Adrenal gland (tissue), 12 donors: ENCODE measurements around the gene PCMTD2. TPM values are rescaled to one million over a fixed set of nuclear protein-coding genes. Genes with fewer than 3 reads are reported as not detected.

Experiments
- DNase-seq, 7 donors: peaks; one replicate each; pipeline ENCODE4 v3.0.0-alpha.2; 2019 to 2020
- H3K27ac ChIP-seq, 5 donors: fragments of 200-600 bp; sonication (generic) in 4 of 5; 1 replicate in 3 of 5; 2 replicates in 2 of 5; pipeline versions ENCODE4 v1.5.1 to v1.8.0; 2016 to 2020; ENCODE audit warnings: mild to moderate bottlenecking in 1 of 5
- H3K27me3 ChIP-seq: fragments of 200-600 bp; 2 replicates; pipeline ENCODE4 v1.8.0; 2021
- H3K36me3 ChIP-seq, 2 donors: fragments of 200-600 bp; replicated peaks in 1 of 2; 1 replicate in 1 of 2; 2 replicates in 1 of 2; pipeline versions ENCODE4 v1.5.1 to v1.8.0; 2018 to 2022
- H3K4me1 ChIP-seq, 2 donors: fragments of 200-600 bp; replicated peaks in 1 of 2; 1 replicate in 1 of 2; 2 replicates in 1 of 2; pipeline versions ENCODE4 v1.5.1 to v1.8.0; 2018 to 2021
- H3K4me3 ChIP-seq, 4 donors: fragments of 200-600 bp; sonication (generic) in 3 of 4; one replicate each; pipeline ENCODE4 v1.5.1; 2016 to 2018
- H3K9me3 ChIP-seq, 3 donors: fragments of 200-600 bp; sonication (generic) in 1 of 3; replicated peaks in 1 of 3; 1 replicate in 2 of 3; 2 replicates in 1 of 3; pipeline versions ENCODE4 v1.5.1 to v1.8.0; 2016 to 2021
- POLR2A ChIP-seq, 2 donors: fragments of 450-650 bp; IDR thresholded peaks; one replicate each; pipeline ENCODE4 v1.6.1; 2017; ENCODE audit warnings: antibody characterized with exemption in 2 of 2, mild to moderate bottlenecking in 2 of 2, moderate library complexity in 1 of 2
- WGBS, 4 donors: extraction: QIAGEN DNeasy Blood & Tissue Kit in 2 of 4; methylation state at CpG; one replicate each; pipeline versions ENCODE4 v1.1.5 to v1.1.7; 2013 to 2017; 5-methylcytosine and 5-hydroxymethylcytosine counted together
- intact Hi-C, 2 donors: fragments of 100-400 bp; cut with DNase I; formaldehyde crosslinking; loops; one replicate each; pipeline versions ENCODE4 v1.14.1 to v1.15.0; 2022 to 2023
- polyA plus RNA-seq, 3 donors: library from polyadenylated mRNA; stranded (reverse); fragments of 200-250 nt in 2 of 3; fragments of 350-450 nt in 1 of 3; fragmentation: Illumina TruSeq in 1 of 3; extraction: RNeasy Lipid Tissue Mini Kit (QIAGEN cat#74804) in 1 of 3; gene quantifications; one replicate each; pipeline ENCODE4 v1.2.3, GENCODE V29; 2013 to 2014
- total RNA-seq, 9 donors: library from RNA; depleted of rRNA in 4 of 9; stranded (reverse); fragments of >200 nt in 4 of 9; fragments of 120-200 nt in 1 of 9; fragmentation: NEBNext Ultra II Directional in 1 of 9; extraction: Animal tissue kit (Norgen Biotek cat#: 25700) in 1 of 9; gene quantifications; one replicate each; pipeline versions ENCODE4 v1.1.0 to v1.2.4, GENCODE V29; 2013 to 2023
- TF ChIP-seq, protein P1 (sequence below), 6 experiments: fragments of 450-650 bp in 4 of 6; fragments of 200-600 bp in 2 of 6; sonication (generic) in 1 of 6; IDR thresholded peaks; 1 replicate in 5 of 6; 2 replicates in 1 of 6; pipeline versions ENCODE4 v1.5.1 to v1.8.0; 2016 to 2021; ENCODE audit warnings: antibody characterized with exemption in 6 of 6, mild to moderate bottlenecking in 2 of 6, moderate library complexity in 1 of 6
- donor health status: healthy with polysubstance abuse.
- donor health status: Bipolar disorder and iron deficiency.
- donor health status: DM: yes; HTN: yes; CAD: no.
- donor health status: DM: no; HTN: no; CAD: no.
- donor health status: DM: no; HTN: no; CAD: no.
- donor health status: DM: yes; HTN: yes; CAD: no.

The PCMTD2 gene
- total and polyA plus RNA-seq, 12 donors, result 32.0 to 120 (median 62.5) TPM

DNA sequence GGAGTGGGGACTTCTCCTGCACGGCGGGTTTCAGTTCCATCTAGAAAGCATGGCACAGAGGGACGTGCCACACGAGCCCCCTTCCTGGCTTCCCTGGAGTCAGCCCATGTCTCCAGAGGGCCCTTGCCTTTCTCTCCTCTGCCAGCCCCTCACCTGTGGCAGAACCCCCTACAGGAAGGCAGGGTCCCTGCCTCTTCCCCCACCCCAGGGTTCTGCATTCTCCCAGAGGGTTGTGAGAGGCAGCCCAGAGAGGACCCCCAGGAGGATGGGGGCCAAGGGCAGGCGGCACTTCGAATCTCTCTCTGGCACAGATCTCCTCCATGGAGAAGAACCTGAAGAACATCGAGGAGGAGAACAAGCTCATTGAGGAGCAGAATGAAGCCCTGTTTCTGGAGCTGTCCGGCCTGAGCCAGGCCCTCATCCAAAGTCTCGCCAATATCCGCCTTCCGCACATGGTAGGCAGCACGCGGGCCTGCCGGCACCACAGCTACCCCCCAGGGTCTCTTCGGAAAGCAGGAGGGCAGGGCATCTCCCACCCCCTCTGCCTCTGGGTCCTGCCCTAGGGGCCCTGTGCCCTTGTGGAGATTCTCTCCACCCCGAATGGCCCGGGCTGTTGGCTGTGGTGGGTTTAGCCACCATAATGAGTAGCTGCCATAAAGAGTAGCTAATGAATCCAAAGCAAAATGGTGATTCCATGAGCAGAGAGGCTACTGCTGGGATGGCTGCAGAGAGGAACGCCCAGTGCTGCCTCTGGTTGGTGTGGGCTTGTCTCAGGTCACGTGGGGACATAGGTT, 15.9 kb upstream of the PCMTD2 start:
- no peaks in the 10 kb centered on the region for H3K27me3 ChIP-seq
- no peaks in the 10 kb centered on the region for H3K9me3 ChIP-seq
- intact Hi-C loops, result no loop called here
- H3K36me3 ChIP-seq, result no peaks in the 10 kb centered on the region
- H3K4me1 ChIP-seq, result no peaks in the 10 kb centered on the region
- DNase-seq, result peak in 1 of 7 donors; percentile 8
- 91 to 97% (median 92%) methylated on average over 13 to 19 of the region's 19 CpGs for WGBS, 4 donors
- TF ChIP-seq POLR2A (IDR thresholded peaks at IDR 0.05), result no peak
- TF ChIP-seq, protein P1, sequence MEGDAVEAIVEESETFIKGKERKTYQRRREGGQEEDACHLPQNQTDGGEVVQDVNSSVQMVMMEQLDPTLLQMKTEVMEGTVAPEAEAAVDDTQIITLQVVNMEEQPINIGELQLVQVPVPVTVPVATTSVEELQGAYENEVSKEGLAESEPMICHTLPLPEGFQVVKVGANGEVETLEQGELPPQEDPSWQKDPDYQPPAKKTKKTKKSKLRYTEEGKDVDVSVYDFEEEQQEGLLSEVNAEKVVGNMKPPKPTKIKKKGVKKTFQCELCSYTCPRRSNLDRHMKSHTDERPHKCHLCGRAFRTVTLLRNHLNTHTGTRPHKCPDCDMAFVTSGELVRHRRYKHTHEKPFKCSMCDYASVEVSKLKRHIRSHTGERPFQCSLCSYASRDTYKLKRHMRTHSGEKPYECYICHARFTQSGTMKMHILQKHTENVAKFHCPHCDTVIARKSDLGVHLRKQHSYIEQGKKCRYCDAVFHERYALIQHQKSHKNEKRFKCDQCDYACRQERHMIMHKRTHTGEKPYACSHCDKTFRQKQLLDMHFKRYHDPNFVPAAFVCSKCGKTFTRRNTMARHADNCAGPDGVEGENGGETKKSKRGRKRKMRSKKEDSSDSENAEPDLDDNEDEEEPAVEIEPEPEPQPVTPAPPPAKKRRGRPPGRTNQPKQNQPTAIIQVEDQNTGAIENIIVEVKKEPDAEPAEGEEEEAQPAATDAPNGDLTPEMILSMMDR (IDR thresholded peaks at IDR 0.05), result no peak
- no peak overlapping the region for H3K4me3 ChIP-seq
- H3K27ac ChIP-seq, result no peak overlapping the region

DNA sequence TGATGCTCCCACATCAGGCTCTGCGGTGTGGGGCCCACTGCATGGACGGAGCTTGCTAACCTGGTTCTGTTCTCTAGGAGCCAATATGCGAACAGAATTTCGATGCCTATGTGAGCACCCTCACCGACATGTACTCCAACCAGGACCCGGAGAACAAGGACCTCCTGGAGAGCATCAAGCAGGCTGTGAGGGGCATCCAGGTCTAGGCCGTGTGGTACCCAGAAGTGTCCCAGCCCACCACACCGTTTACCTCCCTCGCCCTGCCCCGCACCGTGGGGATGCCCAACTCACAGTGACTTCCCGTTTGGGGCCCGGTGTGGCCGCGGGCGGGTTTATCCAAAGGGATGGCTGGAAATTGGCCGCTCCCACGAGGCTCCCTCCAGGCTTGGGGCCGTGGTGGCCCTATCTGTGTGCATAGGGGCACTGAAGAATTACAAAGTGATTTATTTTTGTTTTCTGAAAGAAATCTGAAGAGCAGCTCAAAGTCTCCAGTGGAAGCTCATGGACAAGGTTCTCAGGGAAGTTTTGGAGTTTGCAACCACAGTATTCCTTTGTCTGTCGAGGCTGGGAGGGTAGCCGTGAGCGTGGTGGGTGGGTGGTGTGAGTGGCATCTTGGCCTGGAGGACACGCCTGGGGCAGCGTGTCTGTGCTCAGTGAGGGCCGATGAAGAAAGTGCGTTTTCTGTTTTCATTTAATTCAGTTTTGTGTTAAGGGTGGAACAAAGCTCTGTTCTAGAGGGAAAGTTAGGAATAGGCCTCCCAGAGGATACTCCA, 15.1 kb upstream of the PCMTD2 start:
- Histone ChIP-seq H3K4me3 (no peak overlapping the region), H3K36me3 (no peaks in the 10 kb centered on the region), H3K9me3 (no peaks in the 10 kb centered on the region), H3K27me3 (no peaks in the 10 kb centered on the region), H3K4me1 (no peaks in the 10 kb centered on the region), H3K27ac (no peak overlapping the region)
- DNase-seq, result peak in 1 of 7 donors; percentile 7
- TF ChIP-seq, protein P1 (IDR thresholded peaks at IDR 0.05), result no peak
- TF ChIP-seq POLR2A (IDR thresholded peaks at IDR 0.05), result no peak
- WGBS, 4 donors, result 93 to 96% (median 95%) methylated on average over 14 to 26 of the region's 26 CpGs
- intact Hi-C loops, result no loop called here

DNA sequence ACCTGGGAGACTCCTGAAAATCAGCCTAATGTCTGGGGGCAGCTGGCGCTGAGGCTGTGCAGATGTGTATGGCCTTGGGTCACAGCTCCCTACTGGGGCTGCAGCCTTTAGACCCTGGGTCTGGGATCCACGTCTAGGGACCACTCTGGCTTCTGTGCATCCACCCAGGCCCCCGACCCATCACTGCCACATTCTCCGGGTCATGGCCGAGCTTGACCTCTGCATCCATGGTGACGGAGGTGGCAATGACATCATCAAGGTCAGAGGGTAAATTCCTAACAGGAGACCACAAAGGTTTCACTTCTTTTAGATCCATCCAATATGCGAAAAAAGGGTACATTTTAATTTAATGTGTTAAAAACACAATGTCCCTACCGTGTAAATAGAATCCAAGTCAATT, 14.5 kb upstream of the PCMTD2 start:
- Histone ChIP-seq H3K36me3 (no peaks in the 10 kb centered on the region), H3K27ac (no peak overlapping the region), H3K27me3 (no peaks in the 10 kb centered on the region), H3K4me3 (no peak overlapping the region), H3K9me3 (no peaks in the 10 kb centered on the region), H3K4me1 (no peaks in the 10 kb centered on the region)
- 60 to 78% (median 71%) methylated on average over 3 to 8 of the region's 8 CpGs for WGBS, 4 donors
- peak in 1 of 7 donors; percentile 7 for DNase-seq
- TF ChIP-seq, protein P1 (IDR thresholded peaks at IDR 0.05), result no peak
- no peak for TF ChIP-seq POLR2A (IDR thresholded peaks at IDR 0.05)
- intact Hi-C loops, result no loop called here

DNA sequence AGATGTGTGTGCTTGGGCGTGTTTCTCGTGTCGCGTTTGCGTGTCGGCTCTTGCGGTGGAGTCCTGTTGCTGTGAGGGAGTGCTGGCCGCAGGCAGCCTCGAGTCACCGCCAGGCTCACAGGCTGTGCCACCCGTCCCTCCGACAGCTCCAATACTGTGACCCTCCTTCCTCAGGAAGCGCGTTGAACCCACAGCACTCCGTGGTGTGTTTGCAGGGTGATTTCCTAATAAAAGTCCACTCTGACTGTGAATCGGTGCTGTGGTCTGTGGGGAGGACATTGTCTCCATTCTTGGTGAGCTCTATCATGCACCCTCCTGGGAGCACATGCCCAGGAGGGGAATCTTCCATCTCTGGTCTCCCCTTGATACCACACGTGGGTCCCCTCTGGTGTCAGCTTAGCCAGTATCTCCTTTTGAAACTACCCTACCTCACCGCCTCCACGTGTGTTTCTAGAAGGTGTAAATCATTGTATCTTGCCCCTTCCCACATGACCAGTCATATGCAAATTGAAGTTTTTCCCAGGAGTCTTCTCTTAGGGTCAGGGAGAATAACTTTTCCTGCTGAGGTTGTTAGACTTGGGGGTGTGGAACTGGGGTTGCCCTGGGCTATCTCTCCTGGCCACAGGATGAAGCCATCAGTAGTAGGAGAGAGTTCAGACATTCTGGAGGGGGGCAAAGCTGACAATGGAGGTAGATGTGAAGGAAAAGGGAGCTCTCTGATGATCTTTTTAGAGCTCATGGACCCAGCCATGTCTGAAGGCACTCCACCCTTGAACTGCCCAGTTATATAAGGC, 13.3 kb upstream of the PCMTD2 start:
- no peak overlapping the region for H3K4me3 ChIP-seq
- no peaks in the 10 kb centered on the region for H3K27me3 ChIP-seq
- H3K27ac ChIP-seq, result no peak overlapping the region
- TF ChIP-seq, protein P1 (IDR thresholded peaks at IDR 0.05), result no peak
- no peak for TF ChIP-seq POLR2A (IDR thresholded peaks at IDR 0.05)
- intact Hi-C loops, result no loop called here
- no peaks in the 10 kb centered on the region for H3K4me1 ChIP-seq
- H3K9me3 ChIP-seq, result no peaks in the 10 kb centered on the region
- H3K36me3 ChIP-seq, result no peaks in the 10 kb centered on the region
- peak in 2 of 7 donors; percentile 4 to 6 for DNase-seq
- 87 to 89% (median 88%) methylated on average over 12 to 19 of the region's 19 CpGs for WGBS, 4 donors
